DND-41 (cell line): ENCODE results near the gene CALM1.

Experiments
- CTCF ChIP-seq: IDR thresholded peaks from 2 replicates; pipeline ENCODE4 v1.5.1; 2012; ENCODE audit warnings: borderline replicate concordance, low read length, moderate library complexity, mild to moderate bottlenecking; ENCODE audit not compliant: poor library complexity, severe bottlenecking; ENCODE audit errors: extremely low read depth
- EZH2 ChIP-seq: IDR thresholded peaks from 3 replicates; pipeline ENCODE4 v1.6.1; 2012; ENCODE audit warnings: borderline replicate concordance, low read depth, mild to moderate bottlenecking, moderate library complexity, low read length, inconsistent platforms; ENCODE audit not compliant: severe bottlenecking

GRCh38 chr14:90454041-90455000, 57.5 kb downstream of the CALM1 start:
- no peak for TF ChIP-seq CTCF
- no peak for TF ChIP-seq EZH2
